DND-41 (cell line): ENCODE measurements around the gene DDR1.
"Not testable (repeated sequence)": the region's sequence is repeated elsewhere in the genome, so short reads cannot be mapped to it uniquely, and the experiment has no call there.

Experiments
- ATAC-seq: fragments of 200-7000 bp; cut with Tn5 transposase; 3 replicates; pipeline ENCODE4 v1.9.1; 2021; ENCODE audit warnings: low read depth; ENCODE audit not compliant: insufficient read depth
- DNase-seq: peaks from one replicate; pipeline ENCODE4 v3.0.0-alpha.2; 2020
- H2AFZ ChIP-seq: 2 replicates; pipeline ENCODE4 v1.6.0; 2012; ENCODE audit warnings: low read depth, low read length
- H3K27ac ChIP-seq: 2 replicates; pipeline ENCODE4 v1.5.1; 2012; ENCODE audit warnings: low read length, inconsistent platforms
- H3K27me3 ChIP-seq: fragments of 200-600 bp; sonication (generic); 2 replicates; pipeline ENCODE4 v1.6.0; 2012; ENCODE audit warnings: low read length, mild to moderate bottlenecking, inconsistent platforms; ENCODE audit not compliant: insufficient read depth, poor library complexity
- H3K36me3 ChIP-seq: 2 replicates; pipeline ENCODE4 v1.5.1; 2012; ENCODE audit warnings: low read length, inconsistent platforms; ENCODE audit not compliant: insufficient read depth
- H3K4me1 ChIP-seq: 2 replicates; pipeline ENCODE4 v1.5.1; 2012; ENCODE audit warnings: mild to moderate bottlenecking, low read length; ENCODE audit not compliant: insufficient read depth
- H3K4me2 ChIP-seq: 2 replicates; pipeline ENCODE4 v1.6.0; 2012; ENCODE audit warnings: mild to moderate bottlenecking, moderate library complexity, low read length, inconsistent platforms; ENCODE audit not compliant: insufficient read depth
- H3K4me3 ChIP-seq, 2 experiments: fragments of 200-600 bp in 1 of 2; shearing (Covaris generic) in 1 of 2; 2 replicates each; pipeline ENCODE4 v1.5.1; 2012 to 2016; ENCODE audit warnings: inconsistent platforms in 2 of 2, low read length in 2 of 2, mild to moderate bottlenecking in 2 of 2, low read depth in 1 of 2, moderate library complexity in 1 of 2
- H3K79me2 ChIP-seq: 2 replicates; pipeline ENCODE4 v1.6.0; 2012; ENCODE audit warnings: low read length, inconsistent platforms; ENCODE audit not compliant: insufficient read depth
- H3K9ac ChIP-seq: 2 replicates; pipeline ENCODE4 v1.6.0; 2012; ENCODE audit warnings: low read depth, mild to moderate bottlenecking, inconsistent platforms, low read length, moderate library complexity
- H3K9me3 ChIP-seq: 2 replicates; pipeline ENCODE4 v1.5.1; 2012; ENCODE audit warnings: low read length, moderate library complexity, mild to moderate bottlenecking, inconsistent platforms; ENCODE audit not compliant: insufficient read depth, severe bottlenecking
- H4K20me1 ChIP-seq: 2 replicates; pipeline ENCODE4 v1.6.0; 2012; ENCODE audit warnings: low read length; ENCODE audit not compliant: insufficient read depth
- EZH2 ChIP-seq: IDR thresholded peaks from 3 replicates; pipeline ENCODE4 v1.6.1; 2012; ENCODE audit warnings: borderline replicate concordance, low read depth, mild to moderate bottlenecking, moderate library complexity, low read length, inconsistent platforms; ENCODE audit not compliant: severe bottlenecking
- TF ChIP-seq, protein P1 (sequence below): IDR thresholded peaks from 2 replicates; pipeline ENCODE4 v1.5.1; 2012; ENCODE audit warnings: borderline replicate concordance, low read length, moderate library complexity, mild to moderate bottlenecking; ENCODE audit not compliant: poor library complexity, severe bottlenecking; ENCODE audit errors: extremely low read depth

The DDR1 gene

DNA sequence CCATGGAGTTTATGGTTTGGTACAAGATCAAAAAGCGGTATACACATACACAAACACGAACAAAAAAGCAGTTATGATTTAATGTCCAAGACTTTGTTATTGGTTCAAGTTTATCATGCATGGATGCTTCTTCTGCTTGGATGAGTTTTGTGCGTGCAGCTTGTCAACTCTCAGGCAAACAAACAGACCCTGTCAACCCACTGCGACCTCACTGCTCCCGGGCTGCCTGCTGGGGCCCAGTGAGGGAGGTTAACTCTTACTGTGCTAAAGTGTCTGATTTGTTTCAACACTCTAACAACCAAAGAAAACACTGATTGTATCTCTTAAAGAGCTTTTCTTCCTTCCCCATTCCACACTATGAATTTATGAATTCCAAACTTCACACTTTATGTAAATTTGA is 26.8 kb upstream of the DDR1 start:
- H2AFZ ChIP-seq = no peak overlapping the region
- peaks cover 19% of the 10 kb centered on the region for H3K9me3 ChIP-seq
- H4K20me1 ChIP-seq = no peaks in the 10 kb centered on the region
- H3K4me1 ChIP-seq = no peaks in the 10 kb centered on the region
- H3K27ac ChIP-seq = no peak overlapping the region
- H3K36me3 ChIP-seq = no peaks in the 10 kb centered on the region
- no peak overlapping the region for H3K9ac ChIP-seq
- no peak for ATAC-seq
- no peak for DNase-seq
- no peak for TF ChIP-seq EZH2
- TF ChIP-seq, protein P1, sequence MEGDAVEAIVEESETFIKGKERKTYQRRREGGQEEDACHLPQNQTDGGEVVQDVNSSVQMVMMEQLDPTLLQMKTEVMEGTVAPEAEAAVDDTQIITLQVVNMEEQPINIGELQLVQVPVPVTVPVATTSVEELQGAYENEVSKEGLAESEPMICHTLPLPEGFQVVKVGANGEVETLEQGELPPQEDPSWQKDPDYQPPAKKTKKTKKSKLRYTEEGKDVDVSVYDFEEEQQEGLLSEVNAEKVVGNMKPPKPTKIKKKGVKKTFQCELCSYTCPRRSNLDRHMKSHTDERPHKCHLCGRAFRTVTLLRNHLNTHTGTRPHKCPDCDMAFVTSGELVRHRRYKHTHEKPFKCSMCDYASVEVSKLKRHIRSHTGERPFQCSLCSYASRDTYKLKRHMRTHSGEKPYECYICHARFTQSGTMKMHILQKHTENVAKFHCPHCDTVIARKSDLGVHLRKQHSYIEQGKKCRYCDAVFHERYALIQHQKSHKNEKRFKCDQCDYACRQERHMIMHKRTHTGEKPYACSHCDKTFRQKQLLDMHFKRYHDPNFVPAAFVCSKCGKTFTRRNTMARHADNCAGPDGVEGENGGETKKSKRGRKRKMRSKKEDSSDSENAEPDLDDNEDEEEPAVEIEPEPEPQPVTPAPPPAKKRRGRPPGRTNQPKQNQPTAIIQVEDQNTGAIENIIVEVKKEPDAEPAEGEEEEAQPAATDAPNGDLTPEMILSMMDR = no peak
- no peaks in the 10 kb centered on the region for H3K27me3 ChIP-seq
- no peak overlapping the region for H3K4me2 ChIP-seq
- H3K79me2 ChIP-seq = no peaks in the 10 kb centered on the region
- H3K4me3 ChIP-seq = no peak overlapping the region

DNA sequence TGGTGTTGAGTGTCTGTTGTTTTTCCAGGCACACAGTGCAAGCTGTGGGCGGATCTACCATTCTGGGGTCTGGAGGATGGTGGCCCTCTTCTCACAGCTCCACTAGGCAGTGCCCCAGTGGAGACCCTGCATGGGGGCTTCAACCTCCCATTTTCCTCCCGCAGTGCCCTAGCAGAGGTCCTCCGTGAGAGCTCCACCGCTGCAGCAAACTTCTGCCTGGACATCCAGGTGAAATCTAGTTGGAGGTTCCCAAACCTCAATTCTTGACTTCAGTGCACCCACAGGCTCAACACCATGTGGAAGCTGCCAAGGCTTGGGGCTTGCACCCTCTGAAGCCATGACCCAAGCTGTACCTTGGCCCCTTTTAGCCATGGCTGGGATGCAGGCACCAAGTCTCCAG is 24.6 kb upstream of the DDR1 start:
- H3K36me3 ChIP-seq, H3K4me2 ChIP-seq: not testable (repeated sequence)
- H3K9me3 ChIP-seq = peaks cover 19% of the 10 kb centered on the region

DNA sequence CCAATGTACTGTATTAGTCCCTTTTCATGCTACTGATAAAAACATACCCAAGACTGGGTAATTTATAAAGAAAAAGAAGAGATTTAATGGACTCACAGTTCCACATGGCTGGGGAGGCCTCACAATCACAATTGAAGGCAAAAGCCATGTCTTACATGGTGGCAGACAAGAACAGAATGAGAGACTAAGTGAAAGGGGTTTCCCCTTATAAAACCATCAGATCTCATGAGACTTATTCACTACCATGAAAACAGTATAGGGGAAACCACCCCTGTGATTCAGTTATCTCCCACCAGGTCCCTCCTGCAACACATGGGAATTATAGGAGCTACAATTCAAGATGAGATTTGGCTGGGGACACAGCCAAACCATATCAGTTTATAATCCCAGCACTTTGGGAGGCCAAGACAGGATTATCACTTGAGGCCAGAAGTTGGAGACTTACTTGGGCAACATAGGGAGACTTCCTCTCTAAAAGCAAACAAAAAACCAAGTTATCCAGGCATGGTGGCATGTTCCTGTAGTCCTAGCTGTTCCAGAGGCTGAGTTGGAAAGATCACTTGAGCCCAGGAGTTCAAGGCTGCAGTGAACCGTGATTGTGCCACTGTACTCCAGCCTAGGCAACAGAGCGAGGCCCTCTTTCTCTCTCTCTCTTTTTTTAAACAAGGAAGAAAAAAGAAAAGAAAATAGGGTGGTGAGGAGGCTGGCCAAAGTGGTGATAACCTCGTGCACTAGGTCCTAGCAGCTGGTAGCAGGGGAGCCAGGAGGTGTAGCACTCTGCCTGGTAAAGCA is 22.9 kb upstream of the DDR1 start:
- no peaks in the 10 kb centered on the region for H3K4me1 ChIP-seq
- DNase-seq (no peak), ATAC-seq (no peak)
- TF ChIP-seq, protein P1 = no peak
- no peak for TF ChIP-seq EZH2
- H2AFZ ChIP-seq = no peak overlapping the region
- H3K27me3 ChIP-seq = no peaks in the 10 kb centered on the region
- H3K4me3 ChIP-seq = no peak overlapping the region
- H3K9ac ChIP-seq = no peak overlapping the region
- no peaks in the 10 kb centered on the region for H4K20me1 ChIP-seq
- H3K36me3 ChIP-seq = no peaks in the 10 kb centered on the region
- no peak overlapping the region for H3K27ac ChIP-seq
- H3K4me2 ChIP-seq = no peak overlapping the region
- peaks cover 19% of the 10 kb centered on the region for H3K9me3 ChIP-seq
- no peaks in the 10 kb centered on the region for H3K79me2 ChIP-seq

More for the DNA sequence above, 24.6 kb upstream of the DDR1 start:
- H3K9ac ChIP-seq, H4K20me1 ChIP-seq, H2AFZ ChIP-seq, DNase-seq, H3K4me1 ChIP-seq, H3K27me3 ChIP-seq, H3K27ac ChIP-seq, H3K4me3 ChIP-seq, H3K79me2 ChIP-seq, ATAC-seq: not testable (repeated sequence)

DNA sequence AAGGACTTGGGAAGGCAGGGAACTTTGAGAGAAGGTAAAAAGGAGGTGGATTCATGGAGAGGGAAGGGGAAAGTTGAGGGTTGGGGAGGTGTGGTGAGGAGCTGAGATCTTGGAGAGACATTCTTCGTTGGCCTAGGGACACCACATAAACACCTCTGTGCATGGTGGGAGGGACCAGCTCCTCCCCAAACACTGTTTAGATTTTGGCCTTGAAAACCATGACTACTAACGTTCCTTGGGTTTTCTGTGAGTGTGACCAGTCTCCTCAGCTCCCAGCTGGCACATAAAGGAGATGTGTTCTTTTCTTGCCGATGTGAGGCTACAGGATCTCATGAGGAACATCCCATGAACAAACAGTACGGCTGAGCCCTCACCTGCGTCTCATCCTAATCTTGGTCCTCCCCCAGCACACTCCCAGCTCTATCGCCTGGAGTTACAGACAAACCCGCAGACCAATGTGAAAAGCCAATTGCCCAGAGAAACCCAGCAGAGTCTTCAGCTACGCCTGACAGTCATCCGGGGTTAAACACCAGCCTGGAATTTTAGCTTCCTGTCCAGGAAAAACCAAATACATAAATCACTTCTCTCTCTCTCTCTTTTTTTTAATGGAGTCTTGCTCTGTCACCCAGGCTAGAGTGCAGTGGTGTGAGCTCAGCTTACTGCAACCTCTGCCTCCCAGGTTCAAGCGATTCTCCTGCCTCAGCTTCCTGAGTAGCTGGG is 22.0 kb upstream of the DDR1 start:
- no peak overlapping the region for H3K27ac ChIP-seq
- H3K4me3 ChIP-seq = no peak overlapping the region
- no peaks in the 10 kb centered on the region for H3K4me1 ChIP-seq
- H3K27me3 ChIP-seq = no peaks in the 10 kb centered on the region
- H3K36me3 ChIP-seq = no peaks in the 10 kb centered on the region
- no peak overlapping the region for H3K4me2 ChIP-seq
- peaks cover 19% of the 10 kb centered on the region for H3K9me3 ChIP-seq
- no peak for TF ChIP-seq EZH2
- TF ChIP-seq, protein P1 = no peak
- ATAC-seq (no peak), DNase-seq (no peak)
- H4K20me1 ChIP-seq = no peaks in the 10 kb centered on the region
- no peak overlapping the region for H2AFZ ChIP-seq
- no peak overlapping the region for H3K9ac ChIP-seq
- H3K79me2 ChIP-seq = no peaks in the 10 kb centered on the region
